GM21717 (cell line): ENCODE results near the gene BDH1.
"Not testable (repeated sequence)": the region's sequence is repeated elsewhere in the genome, so short reads cannot be mapped to it uniquely, and the experiment has no call there.

Experiments
- ATAC-seq: cut with Tn5 transposase; IDR thresholded peaks from one replicate; pipeline ENCODE4 v1.9.1; 2021; ENCODE audit warnings: mild to moderate bottlenecking, moderate library complexity; ENCODE audit not compliant: unreplicated experiment

BDH1 gene

GRCh38 chr3:197555281-197556261 is at the start of gene BDH1:
BDH1 (minus strand) TSS chr3:197555968; CDS start chr3:197546443, 9,525 bp downstream.
- ATAC-seq, result peak; percentile 34

- no peak for ATAC-seq
These were observed 47.7 kb upstream of the BDH1 start for GRCh38 chr3:197603317-197603933.

GRCh38 chr3:197602351-197602750 is 46.6 kb upstream of the BDH1 start:
- ATAC-seq, result not testable (repeated sequence)

GRCh38 chr3:197601566-197601840 is 45.7 kb upstream of the BDH1 start:
- not testable (repeated sequence) for ATAC-seq

GRCh38 chr3:197600796-197601565 is 45.2 kb upstream of the BDH1 start:
- no peak for ATAC-seq

- ATAC-seq, result no peak
These were observed 43.5 kb upstream of the BDH1 start for GRCh38 chr3:197599089-197599765.

- ATAC-seq, result no peak
These were observed 42.7 kb upstream of the BDH1 start for GRCh38 chr3:197598404-197598980.

- ATAC-seq, result no peak
These were observed 41.6 kb upstream of the BDH1 start for GRCh38 chr3:197597335-197597734.

GRCh38 chr3:197595470-197596185 is 39.9 kb upstream of the BDH1 start:
- no peak for ATAC-seq

- ATAC-seq, result no peak
These were observed 37.2 kb upstream of the BDH1 start for GRCh38 chr3:197593046-197593380.

- ATAC-seq, result no peak
These were observed 36.7 kb upstream of the BDH1 start for GRCh38 chr3:197592361-197593045.

- ATAC-seq, result no peak
These were observed 36.0 kb upstream of the BDH1 start for GRCh38 chr3:197591816-197592215.

GRCh38 chr3:197590313-197590962 is 34.7 kb upstream of the BDH1 start:
- ATAC-seq, result no peak

- no peak for ATAC-seq
These were observed 33.8 kb upstream of the BDH1 start for GRCh38 chr3:197589545-197589944.

GRCh38 chr3:197586768-197587167 is 31.0 kb upstream of the BDH1 start:
- not testable (repeated sequence) for ATAC-seq

GRCh38 chr3:197586181-197586580 is 30.4 kb upstream of the BDH1 start:
- no peak for ATAC-seq

- no peak for ATAC-seq
These were observed 29.0 kb upstream of the BDH1 start for GRCh38 chr3:197584733-197585132.

- ATAC-seq, result no peak
These were observed 27.6 kb upstream of the BDH1 start for GRCh38 chr3:197583371-197583770.

GRCh38 chr3:197580253-197580691 is 24.5 kb upstream of the BDH1 start:
- no peak for ATAC-seq
